RWPE2 (cell line): Measurements from ENCODE around the gene LIMCH1.

Source experiments
- ATAC-seq: fragments of 200-7000 bp; cut with Tn5 transposase; 3 replicates; pipeline ENCODE4 v1.9.1; 2021; ENCODE audit warnings: low read depth
- DNase-seq: peaks from one replicate; pipeline ENCODE4 v3.0.0-alpha.2; 2020; ENCODE audit warnings: low spot score
- H3K27ac ChIP-seq: fragments of 450-650 bp; 2 replicates; pipeline ENCODE4 v1.5.1; 2017; ENCODE audit warnings: mild to moderate bottlenecking; ENCODE audit not compliant: poor library complexity, severe bottlenecking
- H3K27me3 ChIP-seq: fragments of 250-450 bp; sonication (Bioruptor Pico); 2 replicates; pipeline ENCODE4 v1.5.1; 2021; ENCODE audit warnings: mild to moderate bottlenecking, moderate library complexity; ENCODE audit not compliant: insufficient read depth, poor library complexity, severe bottlenecking
- H3K36me3 ChIP-seq: fragments of 250-450 bp; sonication (Bioruptor Pico); 2 replicates; pipeline ENCODE4 v1.5.1; 2020; ENCODE audit warnings: low read depth, mild to moderate bottlenecking, moderate library complexity
- H3K4me1 ChIP-seq: fragments of 250-450 bp; sonication (Bioruptor Pico); 2 replicates; pipeline ENCODE4 v1.5.1; 2021; ENCODE audit warnings: mild to moderate bottlenecking, moderate library complexity; ENCODE audit not compliant: insufficient read depth, poor library complexity, severe bottlenecking
- H3K4me3 ChIP-seq: fragments of 250-450 bp; sonication (Bioruptor Pico); 2 replicates; pipeline ENCODE4 v1.5.1; 2021; ENCODE audit warnings: mild to moderate bottlenecking, moderate library complexity; ENCODE audit not compliant: severe bottlenecking
- H3K9me3 ChIP-seq: fragments of 250-450 bp; sonication (Bioruptor Pico); 2 replicates; pipeline ENCODE4 v1.5.1; 2021; ENCODE audit warnings: mild to moderate bottlenecking, moderate library complexity; ENCODE audit not compliant: severe bottlenecking
- CTCF ChIP-seq: fragments of 450-650 bp; IDR thresholded peaks from one replicate; pipeline ENCODE4 v1.5.1; 2017; ENCODE audit warnings: mild to moderate bottlenecking, moderate library complexity; ENCODE audit not compliant: poor library complexity, severe bottlenecking

LIMCH1 gene

GRCh38 chr4:41535911-41536371 lies 2.0 kb upstream of the LIMCH1 start:
- Histone ChIP-seq H3K36me3 (peaks cover 3% of the 10 kb centered on the region; the same call in 1 of the 2 replicates), H3K9me3 (no peaks in the 10 kb centered on the region), H3K4me1 (peaks cover 52% of the 10 kb centered on the region), H3K27me3 (no peaks in the 10 kb centered on the region), H3K4me3 (no peak overlapping the region), H3K27ac (peak overlapping the region; percentile 15)
- ATAC-seq, result no peak
- TF ChIP-seq CTCF, result no peak
- no peak for DNase-seq

GRCh38 chr4:41537292-41537890 lies 566 bp upstream of the LIMCH1 start:
- Histone ChIP-seq H3K9me3 (no peaks in the 10 kb centered on the region), H3K27ac (peak overlapping the region; percentile 86), H3K4me3 (no peak overlapping the region), H3K36me3 (peaks cover 3% of the 10 kb centered on the region; the same call in 1 of the 2 replicates), H3K27me3 (no peaks in the 10 kb centered on the region), H3K4me1 (peaks cover 51% of the 10 kb centered on the region)
- DNase-seq (no peak), ATAC-seq (no peak)
- no peak for TF ChIP-seq CTCF

- H3K4me3 ChIP-seq, result no peak overlapping the region
- peak; percentile 79 for ATAC-seq
- TF ChIP-seq CTCF, result no peak
- no peaks in the 10 kb centered on the region for H3K9me3 ChIP-seq
- H3K36me3 ChIP-seq, result peaks cover 3% of the 10 kb centered on the region; the same call in 1 of the 2 replicates
- H3K27ac ChIP-seq, result peak overlapping the region; percentile 86
- DNase-seq, result no peak
- H3K27me3 ChIP-seq, result no peaks in the 10 kb centered on the region
- peaks cover 51% of the 10 kb centered on the region for H3K4me1 ChIP-seq
These were observed 1.0 kb downstream of the LIMCH1 start for GRCh38 chr4:41538887-41539498.

- Histone ChIP-seq H3K4me3 (no peak overlapping the region), H3K9me3 (no peaks in the 10 kb centered on the region), H3K4me1 (peaks cover 51% of the 10 kb centered on the region), H3K27ac (peak overlapping the region; percentile 86), H3K27me3 (no peaks in the 10 kb centered on the region), H3K36me3 (peaks cover 3% of the 10 kb centered on the region; the same call in 1 of the 2 replicates)
- no peak for TF ChIP-seq CTCF
- ATAC-seq (no peak), DNase-seq (no peak)
These were observed 1.8 kb downstream of the LIMCH1 start for GRCh38 chr4:41539711-41540110.

- no peaks in the 10 kb centered on the region for H3K27me3 ChIP-seq
- no peak for DNase-seq
- TF ChIP-seq CTCF, result no peak
These were observed 2.7 kb downstream of the LIMCH1 start for GRCh38 chr4:41540687-41541086.

More at GRCh38 chr4:41540687-41541086, 2.7 kb downstream of the LIMCH1 start:
- no peak overlapping the region for H3K4me3 ChIP-seq
- H3K4me1 ChIP-seq, result peaks cover 50% of the 10 kb centered on the region
- no peaks in the 10 kb centered on the region for H3K9me3 ChIP-seq
- H3K36me3 ChIP-seq, result peaks cover 3% of the 10 kb centered on the region; the same call in 1 of the 2 replicates
- ATAC-seq, result no peak
- H3K27ac ChIP-seq, result no peak overlapping the region
